DND-41 (cell line): Measurements from ENCODE around the gene L3MBTL4.

Source experiments
- EZH2 ChIP-seq: IDR thresholded peaks from 3 replicates; pipeline ENCODE4 v1.6.1; 2012; ENCODE audit warnings: borderline replicate concordance, low read depth, mild to moderate bottlenecking, moderate library complexity, low read length, inconsistent platforms; ENCODE audit not compliant: severe bottlenecking
- TF ChIP-seq, protein P1 (sequence below): IDR thresholded peaks from 2 replicates; pipeline ENCODE4 v1.5.1; 2012; ENCODE audit warnings: borderline replicate concordance, low read length, moderate library complexity, mild to moderate bottlenecking; ENCODE audit not compliant: poor library complexity, severe bottlenecking; ENCODE audit errors: extremely low read depth

- TF ChIP-seq, protein P1, sequence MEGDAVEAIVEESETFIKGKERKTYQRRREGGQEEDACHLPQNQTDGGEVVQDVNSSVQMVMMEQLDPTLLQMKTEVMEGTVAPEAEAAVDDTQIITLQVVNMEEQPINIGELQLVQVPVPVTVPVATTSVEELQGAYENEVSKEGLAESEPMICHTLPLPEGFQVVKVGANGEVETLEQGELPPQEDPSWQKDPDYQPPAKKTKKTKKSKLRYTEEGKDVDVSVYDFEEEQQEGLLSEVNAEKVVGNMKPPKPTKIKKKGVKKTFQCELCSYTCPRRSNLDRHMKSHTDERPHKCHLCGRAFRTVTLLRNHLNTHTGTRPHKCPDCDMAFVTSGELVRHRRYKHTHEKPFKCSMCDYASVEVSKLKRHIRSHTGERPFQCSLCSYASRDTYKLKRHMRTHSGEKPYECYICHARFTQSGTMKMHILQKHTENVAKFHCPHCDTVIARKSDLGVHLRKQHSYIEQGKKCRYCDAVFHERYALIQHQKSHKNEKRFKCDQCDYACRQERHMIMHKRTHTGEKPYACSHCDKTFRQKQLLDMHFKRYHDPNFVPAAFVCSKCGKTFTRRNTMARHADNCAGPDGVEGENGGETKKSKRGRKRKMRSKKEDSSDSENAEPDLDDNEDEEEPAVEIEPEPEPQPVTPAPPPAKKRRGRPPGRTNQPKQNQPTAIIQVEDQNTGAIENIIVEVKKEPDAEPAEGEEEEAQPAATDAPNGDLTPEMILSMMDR, result no peak
- no peak for TF ChIP-seq EZH2
Observed at GRCh38 chr18:6284761-6285160, 129.9 kb downstream of the L3MBTL4 start.
